HG03103 (cell line): Measurements from ENCODE around the gene ZACN.
"Not testable (repeated sequence)": the region's sequence is repeated elsewhere in the genome, so short reads cannot be mapped to it uniquely, and the experiment has no call there.

ENCODE experiments used
- ATAC-seq: cut with Tn5 transposase; IDR thresholded peaks from one replicate; pipeline ENCODE4 v1.9.1; 2021; ENCODE audit warnings: low read depth; ENCODE audit not compliant: unreplicated experiment

ZACN gene

DNA sequence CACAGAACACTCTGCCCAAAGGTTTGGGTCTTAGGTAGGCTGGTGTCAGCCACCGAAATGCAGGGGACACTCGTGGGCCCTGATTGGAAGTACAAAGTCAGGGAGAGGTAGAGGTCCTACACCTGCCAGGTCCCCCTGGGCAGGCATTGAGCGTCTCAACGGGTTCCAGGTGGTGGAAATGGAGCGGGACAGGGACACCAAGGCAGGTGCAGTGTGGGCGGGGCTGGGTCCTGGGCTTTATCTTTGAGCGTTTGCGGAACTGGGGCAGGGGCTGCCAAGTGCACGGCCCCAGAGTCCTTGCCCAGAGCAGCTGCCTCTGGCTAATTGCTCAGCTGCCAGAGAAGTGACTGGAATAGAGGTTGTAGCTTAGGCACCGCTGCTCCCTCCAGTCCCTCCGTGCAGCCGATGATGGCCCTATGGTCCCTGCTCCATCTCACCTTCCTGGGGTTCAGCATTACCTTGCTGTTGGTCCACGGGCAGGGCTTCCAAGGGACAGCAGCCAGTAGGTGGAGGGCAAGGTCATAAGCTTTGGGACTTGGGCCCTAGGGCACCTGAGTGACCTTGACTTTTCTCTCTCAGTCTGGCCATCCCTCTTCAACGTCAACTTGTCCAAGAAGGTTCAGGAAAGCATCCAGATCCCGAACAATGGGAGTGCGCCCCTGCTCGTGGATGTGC, at the start of gene ZACN:
Gene ZACN (plus strand): TSS at position 323 of the 675 bp plus-strand sequence. CDS start 83 bp downstream, at position 406.
- ATAC-seq: no peak

DNA sequence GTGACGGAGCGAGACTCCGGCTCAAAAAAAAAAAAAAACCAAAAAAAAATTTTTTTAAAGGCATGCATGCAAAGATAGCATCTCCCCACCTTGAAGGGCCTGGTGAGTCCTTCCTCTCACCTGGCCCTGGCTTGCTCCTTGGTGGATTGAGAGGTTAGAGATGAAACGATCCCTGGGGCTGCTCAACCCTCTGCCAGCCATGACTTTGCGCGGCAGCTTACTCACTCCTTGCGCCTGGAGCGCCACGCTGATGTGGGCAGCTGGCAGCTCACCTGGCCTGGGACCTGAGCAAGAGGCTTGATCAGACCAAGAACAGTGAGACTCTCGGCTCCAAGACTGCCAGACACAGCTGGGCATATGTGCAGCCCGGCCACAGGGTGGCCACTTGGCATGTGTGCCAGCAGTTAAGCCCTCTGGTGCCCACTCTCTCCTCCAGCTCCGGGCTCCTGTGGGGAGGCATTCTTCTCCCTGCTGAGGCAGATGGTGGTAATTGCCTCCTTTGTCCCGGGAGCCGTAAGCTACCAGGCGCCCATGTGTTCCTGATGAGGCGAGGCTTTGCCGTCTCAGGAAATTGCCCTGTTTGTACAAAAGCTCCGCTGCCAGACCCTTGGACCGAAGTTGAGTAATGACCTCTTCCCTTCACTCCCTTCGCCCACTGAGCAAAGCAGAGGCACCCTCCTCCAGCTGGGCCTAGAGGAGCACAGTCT, 46.8 kb upstream of the ZACN start:
- no peak for ATAC-seq

DNA sequence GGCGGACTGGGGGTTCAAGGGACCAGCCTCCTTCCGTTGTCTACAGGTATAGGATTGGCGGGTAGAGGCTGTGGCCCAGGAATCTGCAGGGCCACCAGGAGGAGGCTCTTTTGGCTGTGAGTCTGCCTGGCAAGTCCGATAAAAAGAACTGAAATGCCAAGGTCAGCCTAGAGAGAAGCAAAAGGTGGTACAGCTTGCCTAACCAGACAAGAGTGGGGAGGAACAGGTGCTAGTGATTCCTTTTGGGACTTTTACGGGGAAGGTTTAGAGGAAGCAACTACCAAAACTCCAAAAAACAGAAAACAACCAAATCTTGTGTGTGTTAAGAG, 46.2 kb upstream of the ZACN start:
- no peak for ATAC-seq

DNA sequence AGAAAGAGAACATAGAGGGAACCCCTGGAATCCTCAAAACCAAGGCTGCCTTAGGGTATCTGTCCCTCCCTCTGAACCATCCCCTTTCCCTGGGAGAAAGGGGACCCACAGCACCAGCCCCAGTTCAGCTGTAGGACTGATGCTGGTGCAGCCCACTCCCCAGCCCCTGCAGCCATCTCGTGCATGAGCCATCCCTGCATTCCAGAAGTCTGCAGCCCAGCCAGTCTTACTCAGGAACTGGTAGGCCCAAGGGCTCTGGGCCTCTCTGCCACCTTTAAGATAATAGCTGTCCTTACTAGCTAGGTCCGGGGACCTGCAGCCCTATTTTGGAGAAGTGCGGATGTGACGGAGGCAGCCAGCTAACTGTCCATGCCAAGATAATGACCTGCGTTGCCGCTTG, 45.8 kb upstream of the ZACN start:
- ATAC-seq: no peak

DNA sequence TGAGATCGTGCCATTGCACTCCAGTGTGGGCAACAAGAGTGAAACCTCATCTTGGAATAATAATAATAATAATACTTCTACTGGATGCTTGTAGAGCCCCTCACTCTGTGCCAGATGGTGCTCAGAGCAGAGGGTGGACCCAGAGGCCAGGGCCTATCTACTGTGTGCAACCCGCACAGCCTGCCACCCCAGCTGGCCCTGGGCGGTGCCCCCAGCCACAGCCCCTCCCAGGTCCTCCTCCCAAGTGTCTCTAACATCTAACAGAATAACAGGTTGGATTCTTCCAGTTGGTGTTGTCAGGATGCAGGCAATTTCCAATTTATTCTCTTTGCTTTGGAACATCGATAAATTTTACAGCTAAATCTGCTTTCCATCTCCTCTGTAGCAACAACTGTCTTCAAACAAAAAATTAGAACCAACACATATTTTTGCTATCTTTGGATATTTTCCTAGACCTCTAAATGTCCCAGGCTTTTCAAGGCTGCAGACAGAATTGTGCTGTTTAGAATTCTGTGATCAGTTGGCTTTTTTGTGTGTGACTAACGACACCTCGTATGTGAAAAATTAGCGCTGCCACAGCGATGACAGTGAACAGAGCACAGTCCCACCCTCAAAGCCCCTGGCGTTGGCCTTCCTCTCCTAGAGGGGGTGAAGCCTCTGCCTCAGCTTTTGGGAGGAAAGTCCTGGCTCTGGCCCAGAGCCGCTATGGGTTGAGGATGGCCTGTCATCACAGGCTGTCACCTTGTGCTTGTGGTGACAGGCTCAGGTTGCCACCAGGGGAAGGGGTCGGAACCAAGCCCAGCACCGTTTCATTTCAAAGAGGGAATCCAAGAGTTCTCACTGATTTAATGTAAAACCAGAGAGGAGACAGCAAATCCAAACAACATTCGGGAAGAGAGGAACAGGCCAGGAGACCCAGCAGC, 44.3 kb upstream of the ZACN start:
- ATAC-seq: no peak

DNA sequence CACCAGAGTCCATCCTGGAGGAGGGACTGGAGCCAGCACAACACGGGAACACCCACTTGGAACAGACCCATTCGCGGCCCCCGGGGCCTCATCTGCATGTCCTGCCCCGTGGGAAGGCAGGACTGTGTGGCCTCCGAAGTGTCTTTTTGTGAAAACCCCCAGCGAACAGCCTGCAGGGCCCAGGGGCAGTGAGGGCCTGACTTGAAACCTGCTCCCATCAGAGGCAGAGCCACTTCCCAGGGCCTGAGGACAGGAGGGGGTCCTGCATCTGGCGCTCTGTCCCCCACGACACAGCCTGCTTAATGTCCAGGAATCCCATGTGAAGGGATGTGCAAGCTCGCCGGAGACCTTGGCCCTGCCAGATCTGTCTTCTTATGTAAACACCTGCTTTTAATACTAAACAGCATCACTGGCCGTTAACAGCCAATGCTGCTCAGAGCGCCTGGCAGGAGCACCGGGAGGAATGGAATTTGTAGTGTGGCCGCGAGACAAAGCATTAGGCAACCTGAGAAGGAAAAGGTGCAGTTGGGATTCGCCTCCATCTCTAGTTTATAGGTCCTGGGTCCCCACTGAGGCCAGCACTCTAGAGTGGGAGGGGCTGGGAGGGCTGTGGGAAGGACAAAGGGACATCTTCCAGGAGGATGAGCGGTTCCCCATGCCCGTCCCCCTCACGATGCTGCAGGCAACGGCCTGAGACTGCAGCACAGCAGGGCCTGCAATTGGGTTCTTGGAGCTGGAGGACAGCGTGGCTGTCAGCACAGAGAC, 42.3 kb upstream of the ZACN start:
- ATAC-seq: no peak

DNA sequence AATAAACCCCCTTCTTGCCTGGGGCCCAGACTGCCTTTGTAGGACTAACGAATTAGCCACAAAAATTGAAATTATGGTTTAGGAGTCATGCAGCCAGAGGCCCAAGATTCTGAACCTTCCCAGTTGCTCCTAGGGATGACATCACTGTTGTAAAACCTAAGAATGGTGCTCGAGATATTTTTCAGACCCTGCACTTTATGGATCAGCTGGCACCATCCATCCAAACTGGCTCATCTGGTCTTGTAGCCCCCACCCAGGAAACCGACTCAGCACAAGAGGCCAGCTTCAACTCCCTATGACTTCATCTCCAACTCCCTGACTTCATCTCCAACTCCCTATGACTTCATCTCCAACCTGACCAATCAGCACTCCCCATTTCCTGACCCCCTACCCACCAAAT, 40.9 kb upstream of the ZACN start:
- no peak for ATAC-seq

DNA sequence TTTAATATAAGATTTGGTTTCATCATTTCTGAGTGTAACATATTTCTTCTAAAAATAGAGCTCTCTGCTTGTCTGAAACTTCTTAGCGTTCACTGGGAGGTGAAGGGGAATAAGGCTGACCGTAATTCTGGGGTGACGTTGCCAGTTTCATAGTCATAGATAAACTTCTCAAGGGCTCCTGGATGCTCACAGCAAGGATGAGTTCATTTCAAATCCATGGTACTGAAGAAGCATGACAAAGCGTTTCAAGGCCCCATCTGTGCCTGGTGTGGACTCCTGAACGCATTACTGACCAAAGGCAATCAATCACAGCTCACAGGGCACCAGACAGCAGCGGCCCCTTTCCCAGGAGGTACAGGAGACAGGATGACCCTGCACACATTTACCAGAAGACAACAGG, 39.9 kb upstream of the ZACN start:
- ATAC-seq: no peak

DNA sequence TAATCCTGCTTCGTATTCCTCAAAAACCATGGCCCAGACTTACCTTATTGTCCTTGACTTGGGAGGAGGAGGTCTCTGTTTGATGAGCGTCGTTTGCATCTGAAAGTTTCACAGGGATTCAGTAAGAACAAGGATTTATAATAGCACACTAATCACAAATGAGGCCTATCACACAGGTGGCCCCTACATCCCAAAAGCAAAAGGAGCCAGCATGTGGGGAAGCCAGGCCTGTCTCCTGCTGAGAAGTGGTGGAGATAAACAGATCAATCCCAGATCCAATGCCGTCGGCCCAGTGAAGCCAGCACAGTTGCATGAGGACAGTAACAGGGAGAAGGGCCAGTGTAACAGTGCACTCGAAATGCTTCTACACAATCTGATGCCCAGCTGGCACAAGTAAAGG, 38.6 kb upstream of the ZACN start:
- no peak for ATAC-seq

DNA sequence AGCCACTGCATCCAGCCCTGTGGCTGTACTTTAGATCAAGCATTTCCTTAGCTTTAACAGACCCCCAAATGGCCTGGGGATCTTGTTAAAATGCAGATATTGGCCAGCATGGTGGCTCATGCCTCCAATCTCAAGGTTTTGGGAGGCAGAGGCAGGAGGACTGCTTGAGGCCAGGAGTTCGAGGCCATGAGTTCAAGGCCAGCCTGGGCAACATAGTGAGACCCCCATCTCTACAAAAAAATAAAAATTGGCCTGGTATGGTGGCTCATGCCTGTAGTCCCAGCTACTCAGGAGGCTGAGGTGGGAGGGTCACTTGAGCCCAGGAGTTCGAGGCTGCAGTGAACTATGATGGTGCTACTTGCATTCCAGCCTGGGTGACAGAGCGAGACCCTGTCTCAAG, 36.1 kb upstream of the ZACN start:
- ATAC-seq: not testable (repeated sequence)

DNA sequence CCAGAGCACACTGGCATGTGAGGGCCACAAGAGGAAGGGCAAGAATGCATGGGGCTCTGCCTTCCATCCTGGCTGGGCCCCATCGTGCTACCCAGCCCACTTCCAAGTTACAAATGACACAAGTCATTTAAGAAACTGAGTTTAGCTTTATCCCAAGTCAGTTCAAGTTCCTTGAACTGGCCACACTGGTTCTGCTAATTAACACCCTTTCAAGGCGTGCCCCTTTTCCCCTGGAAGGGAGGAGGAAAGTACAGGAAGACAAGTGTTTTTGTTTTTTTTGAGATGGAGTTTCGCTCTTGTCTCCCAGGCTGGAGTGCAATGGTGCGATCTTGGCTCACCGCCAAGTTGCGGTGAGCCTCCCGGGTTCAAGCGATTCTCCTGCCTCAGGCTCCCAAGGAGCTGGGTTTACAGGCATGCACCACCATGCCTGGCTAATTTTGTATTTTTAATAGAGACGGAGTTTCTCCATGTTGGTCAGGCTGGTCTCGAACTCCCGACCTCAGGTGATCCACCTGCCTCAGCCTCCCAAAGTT, 34.4 kb upstream of the ZACN start:
- not testable (repeated sequence) for ATAC-seq

DNA sequence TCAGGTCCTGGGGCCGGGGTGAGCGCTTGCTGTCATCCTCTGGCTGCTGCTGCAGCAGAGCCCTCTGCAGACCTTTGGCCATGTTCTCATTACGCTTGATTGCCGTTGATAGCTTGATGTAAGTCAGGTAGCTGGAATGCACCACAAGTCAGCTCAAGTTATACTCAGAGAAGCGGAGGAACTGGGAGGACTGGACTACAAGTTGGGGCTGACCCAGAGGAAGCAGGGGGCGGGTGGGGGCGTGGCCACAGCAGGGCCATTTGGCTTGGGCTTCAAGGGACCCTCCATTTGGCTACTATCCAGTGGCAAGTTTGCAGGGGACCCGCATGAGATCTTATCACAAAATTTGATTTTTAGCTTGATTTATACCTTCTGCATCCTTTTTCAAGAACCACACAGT, 32.9 kb upstream of the ZACN start:
- ATAC-seq: no peak

DNA sequence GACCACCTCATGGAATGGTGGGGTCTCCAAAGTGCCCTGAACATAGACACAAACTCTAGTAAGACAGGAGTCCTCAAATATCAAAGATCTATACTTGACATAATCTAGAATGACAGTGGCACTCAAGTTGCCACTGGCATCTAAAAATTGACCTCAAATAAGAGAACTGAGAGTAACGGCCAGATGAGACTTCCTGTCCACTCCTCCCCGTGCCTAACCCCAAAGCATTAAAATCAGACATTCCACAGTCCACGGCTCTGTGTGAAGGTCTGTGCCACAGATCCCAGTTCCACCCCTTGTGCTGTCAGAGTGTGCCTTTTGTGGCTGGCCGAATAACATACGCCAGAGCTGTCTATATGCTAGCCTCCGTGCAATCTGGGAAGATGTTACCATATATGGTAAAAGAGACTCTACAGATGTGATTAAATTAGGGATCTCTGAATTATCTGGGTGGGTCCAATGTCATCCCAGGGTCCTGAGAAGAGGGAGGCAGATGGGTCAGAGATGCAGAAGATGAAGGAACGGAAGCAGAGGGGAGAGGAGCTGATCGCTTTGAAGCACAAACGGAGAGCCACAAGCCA, 30.9 kb upstream of the ZACN start:
- ATAC-seq: no peak

DNA sequence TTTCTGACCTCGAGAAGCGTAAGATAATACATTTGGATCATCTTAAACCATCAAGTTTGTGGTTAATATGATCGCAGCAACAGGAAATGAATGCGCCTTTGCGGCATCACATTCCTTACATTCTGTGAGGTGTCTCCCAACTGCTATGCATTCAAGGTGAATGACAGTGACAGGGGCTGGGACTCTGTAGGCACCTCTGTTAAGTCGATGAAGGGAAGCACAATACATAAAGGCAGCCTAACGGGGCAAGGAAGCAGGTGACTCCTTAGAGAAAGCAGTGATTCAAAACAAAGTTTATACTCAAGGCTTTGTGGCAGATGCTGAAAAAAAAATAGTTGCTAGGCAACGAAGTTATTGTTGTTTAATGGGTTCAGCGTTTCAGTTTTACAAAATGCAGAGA, 30.3 kb upstream of the ZACN start:
- ATAC-seq: no peak

DNA sequence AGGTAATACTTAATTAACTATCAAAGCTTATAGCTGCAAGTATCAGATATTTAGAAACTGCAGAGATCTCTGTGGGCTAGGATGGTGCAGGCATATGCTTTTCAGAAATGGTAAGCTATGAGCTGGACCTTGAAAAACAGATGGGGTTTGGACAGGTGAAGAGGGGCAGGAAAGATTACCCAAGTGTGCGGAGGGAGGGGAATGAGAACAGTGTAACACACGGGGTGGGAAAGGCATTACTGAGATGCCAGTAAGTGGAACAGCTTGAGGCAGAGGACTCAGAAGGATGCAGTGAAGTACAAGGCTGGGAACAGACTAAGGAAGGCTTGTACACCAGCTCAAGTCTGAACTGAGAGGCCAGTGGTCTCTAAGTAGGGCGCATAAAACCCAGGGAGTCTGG, 29.7 kb upstream of the ZACN start:
- no peak for ATAC-seq

DNA sequence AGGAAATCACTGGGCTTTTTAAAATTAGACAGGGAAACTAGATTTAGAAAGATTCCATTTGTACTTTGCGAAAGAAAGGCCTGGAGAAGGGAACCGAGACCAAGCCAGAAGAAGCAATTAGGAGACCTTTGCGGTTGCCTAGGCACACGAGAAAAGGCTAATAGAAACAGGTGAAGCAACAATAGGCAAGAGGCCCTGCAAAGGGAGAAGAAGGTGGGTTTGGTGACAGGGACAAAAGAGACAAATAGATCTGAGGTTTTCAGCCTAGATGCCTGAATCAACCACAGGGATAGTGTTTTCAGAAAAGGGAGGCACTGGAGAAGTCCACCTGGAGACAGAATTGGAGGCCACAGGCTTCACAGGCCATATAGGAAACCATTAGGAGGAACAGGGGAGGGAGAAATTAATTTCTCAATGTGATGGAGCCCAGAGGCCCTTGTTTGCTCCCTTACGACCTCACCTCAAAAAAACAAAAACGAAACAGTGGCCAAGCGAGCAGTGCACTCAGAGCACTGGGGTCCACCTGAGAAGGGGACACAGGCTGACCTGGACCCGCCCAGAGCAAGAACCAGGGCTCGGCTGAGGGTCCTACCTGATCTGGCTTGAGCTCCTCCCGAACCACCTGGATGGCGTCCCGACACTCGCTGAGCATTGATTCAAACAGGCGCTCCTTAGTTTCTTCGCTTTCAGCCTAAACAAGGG, 29.0 kb upstream of the ZACN start:
- ATAC-seq: no peak

DNA sequence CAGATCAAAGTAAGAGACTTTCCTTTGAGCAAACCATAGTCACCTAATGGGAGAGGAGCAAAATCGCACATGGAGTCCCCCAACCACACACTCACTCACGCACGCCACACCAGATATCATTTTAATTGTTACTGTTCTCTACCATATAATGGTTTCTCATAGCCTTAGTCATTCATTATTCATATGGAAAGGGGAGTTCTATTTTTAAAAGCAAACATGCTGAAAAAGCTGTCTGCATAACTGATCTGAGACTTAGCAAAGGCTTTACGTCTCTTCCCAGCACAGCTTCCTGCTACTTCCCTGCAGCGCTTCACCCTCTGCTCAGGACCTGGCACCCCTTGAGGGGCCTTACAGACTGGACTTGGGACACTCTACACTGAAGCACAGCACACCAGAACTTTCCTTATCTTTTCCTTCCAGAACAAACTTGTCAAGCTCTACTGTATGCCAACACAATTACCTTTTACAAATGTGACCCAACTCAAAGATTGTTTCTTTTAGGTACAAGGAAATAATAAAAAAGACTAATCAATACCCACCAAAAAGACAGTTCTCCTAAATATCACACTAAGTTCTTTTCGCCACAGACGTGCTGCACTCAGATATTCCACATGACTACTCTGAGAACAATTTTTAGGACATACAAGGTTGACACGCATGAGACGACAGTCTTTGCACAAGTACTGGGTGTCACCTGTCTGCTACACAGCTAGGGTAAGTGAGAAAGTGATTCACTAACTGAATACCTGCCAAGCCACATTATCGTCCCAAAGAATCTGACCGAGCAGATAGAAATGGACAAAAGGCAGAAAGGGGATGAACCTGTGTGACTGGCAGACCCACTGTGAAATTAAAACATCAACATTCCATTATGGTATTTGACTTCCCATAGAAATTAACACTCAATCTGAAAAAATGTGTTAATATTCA, 28.2 kb upstream of the ZACN start:
- ATAC-seq: no peak

DNA sequence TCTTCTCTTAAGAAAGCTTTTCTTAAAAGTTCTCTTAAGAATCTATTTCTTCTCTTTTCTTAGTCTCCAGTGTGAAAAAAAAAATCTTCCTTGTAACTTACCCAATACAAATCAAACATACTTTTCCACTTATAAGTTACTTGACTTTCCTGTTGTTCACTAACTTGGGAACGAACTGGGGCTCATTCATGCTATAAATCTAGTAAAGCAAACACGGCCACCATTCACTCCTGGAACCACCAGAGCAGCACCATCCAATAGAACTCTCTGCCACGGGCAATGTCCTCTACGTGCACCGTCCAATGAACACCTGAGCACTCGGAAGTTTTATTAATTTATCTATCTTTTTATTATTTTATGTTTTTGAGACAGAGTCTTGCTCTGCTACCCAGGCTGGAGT, 27.4 kb upstream of the ZACN start:
- ATAC-seq: no peak
